ENCODE measurements around the gene MED25. TPM values are rescaled to one million over a fixed set of nuclear protein-coding genes. Genes with fewer than 3 reads are reported as not detected.

The MED25 gene
- polyA plus RNA-seq, 1 donor from 2014 or later: 18.9 TPM

DNA sequence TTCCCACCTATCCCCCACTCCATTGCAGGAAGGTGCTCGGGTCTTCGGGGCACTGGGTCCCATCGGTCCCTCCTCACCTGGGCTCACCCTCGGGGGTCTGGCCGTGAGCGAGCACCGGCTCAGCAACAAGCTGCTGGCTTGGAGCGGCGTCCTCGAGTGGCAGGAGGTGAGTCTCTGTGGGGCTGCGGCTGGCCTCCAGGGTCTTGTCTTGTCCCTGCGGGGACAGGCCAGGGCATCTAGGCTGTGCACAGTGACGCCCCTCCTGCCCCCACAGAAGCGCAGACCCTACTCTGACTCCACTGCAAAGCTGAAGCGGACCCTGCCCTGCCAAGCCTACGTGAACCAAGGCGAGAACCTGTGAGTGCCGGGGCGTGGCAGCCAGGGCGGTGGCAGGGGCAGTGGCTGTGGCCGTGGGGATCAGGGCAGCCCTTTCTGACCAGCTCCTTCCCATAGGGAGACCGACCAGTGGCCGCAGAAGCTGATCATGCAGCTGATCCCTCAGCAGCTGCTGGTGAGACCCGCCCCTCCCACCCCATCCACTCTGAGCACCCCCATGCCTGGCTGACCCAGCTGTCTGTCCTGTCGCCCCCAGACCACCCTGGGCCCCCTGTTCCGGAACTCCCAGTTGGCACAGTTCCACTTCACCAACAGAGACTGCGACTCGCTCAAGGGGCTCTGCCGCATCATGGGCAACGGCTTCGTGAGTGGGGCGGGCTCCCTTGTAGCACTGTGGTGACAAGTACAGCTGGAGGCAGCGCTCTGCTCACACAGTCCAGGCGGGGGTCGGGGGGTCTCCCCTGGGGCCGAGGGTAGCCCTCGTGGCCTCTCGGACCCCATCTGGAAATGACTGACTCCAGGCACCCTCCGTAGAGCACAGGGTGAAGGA is 36.5 kb downstream of the MED25 start:
- Histone ChIP-seq H3K9ac (ENCODE audit: low read length) (no peak overlapping the region), H3K9me3 (ENCODE audit: low read length) (no peaks in the 10 kb centered on the region), H3K36me3 (ENCODE audit: insufficient read depth, low read length) (no peaks in the 10 kb centered on the region)

DNA sequence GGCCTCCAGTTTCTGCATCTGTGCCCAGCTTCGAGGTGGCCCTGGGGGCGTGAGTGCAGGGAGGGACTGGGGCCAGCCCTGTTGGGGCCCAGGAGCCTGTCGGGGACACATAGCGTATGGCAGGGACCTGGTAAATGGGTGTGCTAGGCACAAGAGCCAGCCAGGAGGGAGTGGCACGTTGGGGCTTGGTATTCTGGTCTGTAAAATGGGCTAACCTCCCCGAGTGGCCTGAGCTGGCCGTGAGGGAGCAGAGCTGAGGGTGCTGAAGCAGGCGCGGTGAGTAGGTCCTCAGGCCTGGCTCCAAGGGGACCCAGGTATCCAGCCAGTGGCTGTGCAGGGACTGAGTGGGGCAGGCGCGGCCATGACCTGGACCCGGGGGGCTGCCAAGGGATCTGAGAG is 37.2 kb downstream of the MED25 start:
- Histone ChIP-seq H3F3A (ENCODE audit: insufficient read depth, low read length, poor library complexity, severe bottlenecking) (no peaks in the 10 kb centered on the region), H3K4me2 (ENCODE audit: low read length) (no peak overlapping the region), H3K36me3 (ENCODE audit: insufficient read depth, low read length) (no peaks in the 10 kb centered on the region), H3K27ac (ENCODE audit: low read length) (no peak overlapping the region), H4K20me1 (ENCODE audit: insufficient read depth) (peaks cover 43% of the 10 kb centered on the region), H3K79me2 (replicated peaks; ENCODE audit: insufficient read depth, low read length) (peaks cover 36% of the 10 kb centered on the region), H3K4me3 (ENCODE audit: low read length) (no peak overlapping the region), H3K9me3 (ENCODE audit: low read length) (no peaks in the 10 kb centered on the region), H3K9me2 (ENCODE audit: insufficient read depth, low read length) (no peaks in the 10 kb centered on the region), H2AFZ (ENCODE audit: low read depth, low read length) (no peak overlapping the region), H3K9ac (ENCODE audit: low read length) (no peak overlapping the region), H3K27me3 (ENCODE audit: insufficient read depth, low read depth, low read length) (no peaks in the 10 kb centered on the region)
- TF ChIP-seq, protein P1, sequence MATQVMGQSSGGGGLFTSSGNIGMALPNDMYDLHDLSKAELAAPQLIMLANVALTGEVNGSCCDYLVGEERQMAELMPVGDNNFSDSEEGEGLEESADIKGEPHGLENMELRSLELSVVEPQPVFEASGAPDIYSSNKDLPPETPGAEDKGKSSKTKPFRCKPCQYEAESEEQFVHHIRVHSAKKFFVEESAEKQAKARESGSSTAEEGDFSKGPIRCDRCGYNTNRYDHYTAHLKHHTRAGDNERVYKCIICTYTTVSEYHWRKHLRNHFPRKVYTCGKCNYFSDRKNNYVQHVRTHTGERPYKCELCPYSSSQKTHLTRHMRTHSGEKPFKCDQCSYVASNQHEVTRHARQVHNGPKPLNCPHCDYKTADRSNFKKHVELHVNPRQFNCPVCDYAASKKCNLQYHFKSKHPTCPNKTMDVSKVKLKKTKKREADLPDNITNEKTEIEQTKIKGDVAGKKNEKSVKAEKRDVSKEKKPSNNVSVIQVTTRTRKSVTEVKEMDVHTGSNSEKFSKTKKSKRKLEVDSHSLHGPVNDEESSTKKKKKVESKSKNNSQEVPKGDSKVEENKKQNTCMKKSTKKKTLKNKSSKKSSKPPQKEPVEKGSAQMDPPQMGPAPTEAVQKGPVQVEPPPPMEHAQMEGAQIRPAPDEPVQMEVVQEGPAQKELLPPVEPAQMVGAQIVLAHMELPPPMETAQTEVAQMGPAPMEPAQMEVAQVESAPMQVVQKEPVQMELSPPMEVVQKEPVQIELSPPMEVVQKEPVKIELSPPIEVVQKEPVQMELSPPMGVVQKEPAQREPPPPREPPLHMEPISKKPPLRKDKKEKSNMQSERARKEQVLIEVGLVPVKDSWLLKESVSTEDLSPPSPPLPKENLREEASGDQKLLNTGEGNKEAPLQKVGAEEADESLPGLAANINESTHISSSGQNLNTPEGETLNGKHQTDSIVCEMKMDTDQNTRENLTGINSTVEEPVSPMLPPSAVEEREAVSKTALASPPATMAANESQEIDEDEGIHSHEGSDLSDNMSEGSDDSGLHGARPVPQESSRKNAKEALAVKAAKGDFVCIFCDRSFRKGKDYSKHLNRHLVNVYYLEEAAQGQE (IDR thresholded peaks at IDR 0.05; ENCODE audit: borderline replicate concordance): no peak
- TF ChIP-seq SMC3 (conservative IDR thresholded peaks at IDR 0.05; ENCODE audit: poor library complexity) (no peak), POLR2AphosphoS5 (IDR thresholded peaks at IDR 0.05) (no peak), TAF1 (IDR thresholded peaks at IDR 0.05; ENCODE audit: low read depth) (no peak), EP300 (conservative IDR thresholded peaks at IDR 0.05; ENCODE audit: poor library complexity, severe bottlenecking) (no peak), MXI1 (conservative IDR thresholded peaks at IDR 0.05; ENCODE audit: poor library complexity, severe bottlenecking) (no peak), EZH2 (IDR thresholded peaks at IDR 0.05; ENCODE audit: borderline replicate concordance, insufficient read depth, low read length, poor library complexity, severe bottlenecking) (no peak), RAD21 (conservative IDR thresholded peaks at IDR 0.05) (no peak)
- TF ChIP-seq, protein P2, sequence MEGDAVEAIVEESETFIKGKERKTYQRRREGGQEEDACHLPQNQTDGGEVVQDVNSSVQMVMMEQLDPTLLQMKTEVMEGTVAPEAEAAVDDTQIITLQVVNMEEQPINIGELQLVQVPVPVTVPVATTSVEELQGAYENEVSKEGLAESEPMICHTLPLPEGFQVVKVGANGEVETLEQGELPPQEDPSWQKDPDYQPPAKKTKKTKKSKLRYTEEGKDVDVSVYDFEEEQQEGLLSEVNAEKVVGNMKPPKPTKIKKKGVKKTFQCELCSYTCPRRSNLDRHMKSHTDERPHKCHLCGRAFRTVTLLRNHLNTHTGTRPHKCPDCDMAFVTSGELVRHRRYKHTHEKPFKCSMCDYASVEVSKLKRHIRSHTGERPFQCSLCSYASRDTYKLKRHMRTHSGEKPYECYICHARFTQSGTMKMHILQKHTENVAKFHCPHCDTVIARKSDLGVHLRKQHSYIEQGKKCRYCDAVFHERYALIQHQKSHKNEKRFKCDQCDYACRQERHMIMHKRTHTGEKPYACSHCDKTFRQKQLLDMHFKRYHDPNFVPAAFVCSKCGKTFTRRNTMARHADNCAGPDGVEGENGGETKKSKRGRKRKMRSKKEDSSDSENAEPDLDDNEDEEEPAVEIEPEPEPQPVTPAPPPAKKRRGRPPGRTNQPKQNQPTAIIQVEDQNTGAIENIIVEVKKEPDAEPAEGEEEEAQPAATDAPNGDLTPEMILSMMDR (IDR thresholded peaks at IDR 0.05; ENCODE audit: poor library complexity, severe bottlenecking): no peak

More for the DNA sequence above, 36.5 kb downstream of the MED25 start:
- Histone ChIP-seq H3K79me2 (replicated peaks; ENCODE audit: insufficient read depth, low read length) (peaks cover 36% of the 10 kb centered on the region), H4K20me1 (ENCODE audit: insufficient read depth) (peaks cover 43% of the 10 kb centered on the region), H2AFZ (ENCODE audit: low read depth, low read length) (no peak overlapping the region), H3K4me2 (ENCODE audit: low read length) (no peak overlapping the region), H3K27me3 (ENCODE audit: insufficient read depth, low read depth, low read length) (no peaks in the 10 kb centered on the region), H3F3A (ENCODE audit: insufficient read depth, low read length, poor library complexity, severe bottlenecking) (no peaks in the 10 kb centered on the region), H3K27ac (ENCODE audit: low read length) (no peak overlapping the region), H3K4me3 (ENCODE audit: low read length) (peak overlapping the region; percentile 76), H3K9me2 (ENCODE audit: insufficient read depth, low read length) (no peaks in the 10 kb centered on the region)
- no peak for TF ChIP-seq TAF1 (IDR thresholded peaks at IDR 0.05; ENCODE audit: low read depth)
- TF ChIP-seq, protein P1 (IDR thresholded peaks at IDR 0.05; ENCODE audit: borderline replicate concordance): no peak
- TF ChIP-seq SMC3 (conservative IDR thresholded peaks at IDR 0.05; ENCODE audit: poor library complexity): no peak
- TF ChIP-seq EZH2 (IDR thresholded peaks at IDR 0.05; ENCODE audit: borderline replicate concordance, insufficient read depth, low read length, poor library complexity, severe bottlenecking): no peak
- no peak for TF ChIP-seq POLR2AphosphoS5 (IDR thresholded peaks at IDR 0.05)
- TF ChIP-seq, protein P2 (IDR thresholded peaks at IDR 0.05; ENCODE audit: poor library complexity, severe bottlenecking): no peak
- TF ChIP-seq MXI1 (conservative IDR thresholded peaks at IDR 0.05; ENCODE audit: poor library complexity, severe bottlenecking): no peak
- TF ChIP-seq EP300 (conservative IDR thresholded peaks at IDR 0.05; ENCODE audit: poor library complexity, severe bottlenecking): no peak
- TF ChIP-seq RAD21 (conservative IDR thresholded peaks at IDR 0.05): no peak
